ENCODE data around the gene INTS7.
"Not testable (repeated sequence)": the region's sequence is repeated elsewhere in the genome, so short reads cannot be mapped to it uniquely, and the experiment has no call there.

The INTS7 gene

DNA sequence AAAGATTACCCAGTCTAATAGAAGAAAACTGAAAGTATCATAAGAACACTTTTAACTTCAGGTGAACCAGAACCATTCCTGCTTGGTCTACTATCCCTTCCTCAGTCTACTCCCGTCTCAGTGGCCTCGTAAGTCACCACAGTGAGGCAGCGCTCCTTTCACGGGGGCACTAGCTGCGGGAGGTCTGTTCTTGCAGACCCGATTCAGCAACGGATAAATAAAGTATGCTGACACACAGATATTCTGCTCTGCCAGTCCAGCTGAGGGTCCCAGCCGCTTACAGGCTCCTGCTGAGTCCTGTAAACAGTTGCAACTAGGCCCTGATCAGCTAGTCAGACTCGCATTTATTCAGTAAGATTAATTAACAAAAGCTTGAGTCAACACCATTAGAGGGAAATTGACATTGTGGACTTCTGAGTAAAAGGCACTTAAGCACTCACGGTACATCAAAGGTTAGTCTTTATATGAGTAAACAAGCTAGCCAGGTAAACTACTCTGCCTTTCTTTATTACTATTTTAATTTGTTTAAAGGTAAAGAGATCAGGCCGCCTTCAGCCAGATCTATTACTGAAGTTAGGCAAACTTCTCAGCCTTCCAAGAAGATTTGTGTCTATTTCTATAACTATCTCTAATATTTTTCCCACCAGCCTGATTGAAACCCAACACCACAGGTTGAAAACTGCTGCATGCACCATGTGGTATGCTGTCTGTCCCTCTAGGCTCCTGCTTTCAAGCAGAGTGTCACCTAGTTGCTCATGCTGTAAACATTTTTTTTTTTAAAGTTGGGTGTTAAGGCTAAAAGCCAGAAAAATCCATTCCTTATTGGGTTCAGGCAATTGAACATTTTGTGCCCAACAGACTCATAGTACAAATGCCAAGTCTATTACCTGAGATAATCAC lies 87.7 kb downstream of the INTS7 start:
- H3K27me3 ChIP-seq (replicated peaks; ENCODE audit: control insufficient read depth, insufficient read depth, low read length) = no peaks in the 10 kb centered on the region
- no peaks in the 10 kb centered on the region for H3K9me3 ChIP-seq (ENCODE audit: control insufficient read depth, low read length)
- H3K4me1 ChIP-seq (ENCODE audit: control insufficient read depth, insufficient read depth, low read length) = no peaks in the 10 kb centered on the region
- DNase-seq (ENCODE audit: low read depth) = no peak
- H3K9ac ChIP-seq (ENCODE audit: low read length) = no peak overlapping the region
- peaks cover 4% of the 10 kb centered on the region for H3K36me3 ChIP-seq (ENCODE audit: control insufficient read depth, insufficient read depth, low read length, severe bottlenecking)
- no peak overlapping the region for H3K4me3 ChIP-seq (ENCODE audit: low read length)

DNA sequence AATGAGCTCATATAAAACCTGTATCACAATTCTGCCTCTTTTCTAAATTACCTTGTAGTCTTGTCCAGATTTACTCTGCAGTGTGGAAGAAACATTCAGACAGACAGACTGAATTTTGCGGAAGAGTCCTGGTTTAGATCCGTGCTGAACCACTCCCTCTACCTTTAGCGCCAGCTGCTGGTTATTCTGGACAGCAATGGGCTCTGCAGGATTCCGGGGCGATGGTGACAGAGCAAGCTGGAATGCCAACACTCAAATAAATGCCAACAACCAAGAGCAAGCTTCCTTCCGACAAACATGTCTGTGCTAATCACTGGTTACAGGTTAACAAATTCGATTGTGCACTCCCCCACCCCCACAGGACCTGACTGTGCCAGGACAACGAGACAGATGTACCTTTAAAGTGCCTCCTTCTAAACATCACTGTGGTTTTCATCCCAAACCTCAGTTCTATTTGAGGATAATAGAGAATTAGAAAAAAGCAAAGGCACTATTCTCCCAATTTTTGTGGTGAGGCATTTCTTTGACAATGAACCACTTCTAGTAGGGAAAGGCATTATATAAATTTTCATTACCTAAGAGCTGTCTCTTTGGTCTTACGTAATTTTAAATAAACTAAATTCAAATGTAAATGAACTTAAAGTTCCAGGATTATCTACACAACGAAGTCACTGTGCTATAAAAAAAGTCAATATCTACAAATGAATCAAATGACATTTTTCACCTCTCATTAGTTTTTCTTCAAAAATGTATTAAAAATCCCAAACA lies 90.4 kb downstream of the INTS7 start:
- Histone ChIP-seq H3K9me3 (ENCODE audit: control insufficient read depth, low read length) (no peaks in the 10 kb centered on the region), H3K36me3 (ENCODE audit: control insufficient read depth, insufficient read depth, low read length, severe bottlenecking) (peaks cover 15% of the 10 kb centered on the region), H3K4me1 (ENCODE audit: control insufficient read depth, insufficient read depth, low read length) (no peaks in the 10 kb centered on the region), H3K4me3 (ENCODE audit: low read length) (no peak overlapping the region), H3K9ac (ENCODE audit: low read length) (no peak overlapping the region), H3K27me3 (replicated peaks; ENCODE audit: control insufficient read depth, insufficient read depth, low read length) (no peaks in the 10 kb centered on the region)
- peak; percentile 73 for DNase-seq (ENCODE audit: low read depth)

DNA sequence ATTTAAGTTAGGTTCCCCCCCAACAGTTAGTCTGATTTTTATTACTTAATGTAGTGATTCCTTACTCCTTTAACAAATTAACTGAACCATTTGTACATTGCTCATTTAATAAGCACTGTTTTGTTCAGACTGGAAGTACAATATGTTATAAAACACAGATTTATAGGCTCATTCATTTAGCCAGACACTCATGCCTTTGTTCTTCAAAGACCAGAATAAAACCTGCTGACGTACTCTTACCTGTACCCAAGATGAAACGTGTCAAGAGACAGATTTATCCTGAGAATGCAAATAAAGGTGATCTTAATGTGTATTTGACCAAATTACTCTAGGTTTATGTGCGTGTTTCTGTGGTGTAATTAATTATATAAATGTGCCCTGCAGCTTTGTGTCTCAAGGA lies 92.8 kb downstream of the INTS7 start:
- DNase-seq (ENCODE audit: low read depth) = no peak
- no peaks in the 10 kb centered on the region for H3K9me3 ChIP-seq (ENCODE audit: control insufficient read depth, low read length)
- peaks cover 10% of the 10 kb centered on the region for H3K4me1 ChIP-seq (ENCODE audit: control insufficient read depth, insufficient read depth, low read length)
- peaks cover 15% of the 10 kb centered on the region for H3K36me3 ChIP-seq (ENCODE audit: control insufficient read depth, insufficient read depth, low read length, severe bottlenecking)
- H3K27me3 ChIP-seq (replicated peaks; ENCODE audit: control insufficient read depth, insufficient read depth, low read length) = no peaks in the 10 kb centered on the region
- H3K4me3 ChIP-seq (ENCODE audit: low read length) = no peak overlapping the region
- H3K9ac ChIP-seq (ENCODE audit: low read length) = no peak overlapping the region

DNA sequence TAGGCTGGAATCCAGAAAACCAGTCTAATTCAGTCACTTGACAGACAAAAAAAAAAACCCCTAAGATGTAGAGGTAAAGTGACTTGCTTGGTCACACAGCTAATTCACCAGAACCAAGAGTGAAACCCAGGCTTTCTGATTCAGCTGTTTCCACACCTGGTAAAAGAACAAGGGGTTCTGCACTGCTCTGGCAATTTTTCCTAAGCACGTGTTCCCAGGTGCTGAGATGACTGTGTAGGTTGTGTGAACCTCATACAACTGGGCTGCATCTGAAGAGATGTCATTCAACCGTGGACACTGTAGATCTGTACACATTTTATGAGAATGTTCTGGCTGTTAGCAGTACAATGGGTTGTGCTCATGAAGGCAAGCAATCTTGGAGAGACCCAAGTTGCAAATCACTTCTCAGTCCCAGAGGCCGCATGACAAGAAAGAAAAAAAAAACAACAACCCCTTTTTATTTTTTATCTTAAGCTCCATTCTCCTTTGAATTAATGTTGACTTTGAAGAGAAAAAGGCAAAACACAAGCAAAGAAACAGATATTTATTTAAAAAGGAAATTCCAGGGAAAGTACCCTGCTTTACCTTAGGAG lies 95.4 kb downstream of the INTS7 start:
- DNase-seq (ENCODE audit: low read depth) = no peak
- Histone ChIP-seq H3K4me3 (ENCODE audit: low read length) (no peak overlapping the region), H3K4me1 (ENCODE audit: control insufficient read depth, insufficient read depth, low read length) (peaks cover 10% of the 10 kb centered on the region), H3K36me3 (ENCODE audit: control insufficient read depth, insufficient read depth, low read length, severe bottlenecking) (peaks cover 15% of the 10 kb centered on the region), H3K27me3 (replicated peaks; ENCODE audit: control insufficient read depth, insufficient read depth, low read length) (no peaks in the 10 kb centered on the region), H3K9ac (ENCODE audit: low read length) (no peak overlapping the region), H3K9me3 (ENCODE audit: control insufficient read depth, low read length) (no peaks in the 10 kb centered on the region)

DNA sequence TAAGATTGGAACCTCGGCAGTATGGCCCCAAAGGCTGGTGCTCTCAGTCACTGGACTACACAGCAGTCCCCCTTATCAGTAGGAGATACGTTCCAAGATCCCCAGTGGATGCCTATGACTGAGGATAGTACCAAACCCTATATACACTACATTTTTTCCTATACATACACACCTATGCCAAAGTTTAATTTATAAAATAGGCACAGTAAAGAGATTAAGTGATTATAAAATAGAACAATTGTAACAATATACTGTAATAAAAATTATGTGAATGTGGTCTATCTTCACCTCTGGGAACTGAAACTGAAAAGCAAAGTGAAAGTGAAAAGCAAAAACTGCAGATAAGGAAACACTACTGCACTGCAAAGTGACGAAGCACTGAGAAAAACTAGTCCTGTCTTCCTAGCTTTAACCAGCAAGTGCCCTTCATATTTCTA lies 96.8 kb downstream of the INTS7 start:
- Histone ChIP-seq H3K4me1 (ENCODE audit: control insufficient read depth, insufficient read depth, low read length) (peaks cover 10% of the 10 kb centered on the region), H3K36me3 (ENCODE audit: control insufficient read depth, insufficient read depth, low read length, severe bottlenecking) (peaks cover 11% of the 10 kb centered on the region), H3K27me3 (replicated peaks; ENCODE audit: control insufficient read depth, insufficient read depth, low read length) (peaks cover 4% of the 10 kb centered on the region), H3K9ac (ENCODE audit: low read length) (peak overlapping the region; percentile 64), H3K9me3 (ENCODE audit: control insufficient read depth, low read length) (no peaks in the 10 kb centered on the region), H3K4me3 (ENCODE audit: low read length) (peak overlapping the region; percentile 78)
- no peak for DNase-seq (ENCODE audit: low read depth)

DNA sequence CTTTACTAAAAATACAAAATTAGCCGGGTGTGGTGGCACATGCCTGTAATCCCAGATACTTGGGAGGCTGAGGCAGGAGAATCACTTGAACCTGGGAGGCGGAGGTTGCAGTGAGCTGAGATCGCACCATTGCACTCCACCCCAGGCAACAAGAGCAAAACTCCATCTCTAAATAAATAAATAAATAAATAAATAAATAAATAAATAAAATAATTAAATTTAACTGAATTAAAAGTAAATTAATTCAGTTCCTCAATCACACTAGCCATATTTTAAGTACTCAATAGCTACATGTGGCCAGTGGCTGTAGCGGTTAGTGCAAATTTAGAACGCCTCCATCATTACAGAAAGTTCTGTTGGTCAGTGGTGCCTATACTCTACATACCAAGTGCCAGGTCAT lies 97.9 kb downstream of the INTS7 start:
- peaks cover 14% of the 10 kb centered on the region for H3K27me3 ChIP-seq (replicated peaks; ENCODE audit: control insufficient read depth, insufficient read depth, low read length)
- H3K4me1 ChIP-seq (ENCODE audit: control insufficient read depth, insufficient read depth, low read length) = peaks cover 10% of the 10 kb centered on the region
- H3K4me3 ChIP-seq (ENCODE audit: low read length); DNase-seq (ENCODE audit: low read depth); H3K9me3 ChIP-seq (ENCODE audit: control insufficient read depth, low read length); H3K9ac ChIP-seq (ENCODE audit: low read length): not testable (repeated sequence)
- peaks cover 11% of the 10 kb centered on the region for H3K36me3 ChIP-seq (ENCODE audit: control insufficient read depth, insufficient read depth, low read length, severe bottlenecking)

DNA sequence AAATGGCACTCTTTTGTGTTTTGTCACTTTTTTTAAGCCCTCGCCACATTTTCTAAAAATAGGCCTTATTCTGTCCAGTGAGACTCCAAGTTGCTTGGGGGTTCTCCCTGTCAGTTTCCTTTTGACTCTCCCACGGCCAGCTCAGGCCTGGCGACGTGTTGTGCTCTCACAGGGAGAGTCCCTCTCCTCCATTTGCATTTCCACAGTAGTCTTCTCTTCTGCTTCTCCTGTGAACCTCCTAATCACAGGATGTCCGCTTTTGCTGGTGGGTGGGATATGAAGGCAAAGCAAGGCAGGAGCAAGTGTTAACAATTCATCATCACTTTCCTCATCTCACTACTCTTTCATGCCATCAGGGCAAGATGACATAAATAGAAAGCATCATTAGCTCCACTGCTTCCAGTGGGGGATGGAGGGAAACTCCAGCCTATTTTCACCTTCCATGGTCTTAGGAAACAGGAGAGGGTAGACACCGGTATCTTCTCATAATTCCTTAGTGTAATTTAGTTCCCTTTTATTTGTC lies 99.8 kb downstream of the INTS7 start:
- Histone ChIP-seq H3K36me3 (ENCODE audit: control insufficient read depth, insufficient read depth, low read length, severe bottlenecking) (no peaks in the 10 kb centered on the region), H3K9me3 (ENCODE audit: control insufficient read depth, low read length) (no peaks in the 10 kb centered on the region), H3K4me1 (ENCODE audit: control insufficient read depth, insufficient read depth, low read length) (peaks cover 10% of the 10 kb centered on the region), H3K9ac (ENCODE audit: low read length) (no peak overlapping the region), H3K27me3 (replicated peaks; ENCODE audit: control insufficient read depth, insufficient read depth, low read length) (peaks cover 14% of the 10 kb centered on the region), H3K4me3 (ENCODE audit: low read length) (no peak overlapping the region)
- no peak for DNase-seq (ENCODE audit: low read depth)

DNA sequence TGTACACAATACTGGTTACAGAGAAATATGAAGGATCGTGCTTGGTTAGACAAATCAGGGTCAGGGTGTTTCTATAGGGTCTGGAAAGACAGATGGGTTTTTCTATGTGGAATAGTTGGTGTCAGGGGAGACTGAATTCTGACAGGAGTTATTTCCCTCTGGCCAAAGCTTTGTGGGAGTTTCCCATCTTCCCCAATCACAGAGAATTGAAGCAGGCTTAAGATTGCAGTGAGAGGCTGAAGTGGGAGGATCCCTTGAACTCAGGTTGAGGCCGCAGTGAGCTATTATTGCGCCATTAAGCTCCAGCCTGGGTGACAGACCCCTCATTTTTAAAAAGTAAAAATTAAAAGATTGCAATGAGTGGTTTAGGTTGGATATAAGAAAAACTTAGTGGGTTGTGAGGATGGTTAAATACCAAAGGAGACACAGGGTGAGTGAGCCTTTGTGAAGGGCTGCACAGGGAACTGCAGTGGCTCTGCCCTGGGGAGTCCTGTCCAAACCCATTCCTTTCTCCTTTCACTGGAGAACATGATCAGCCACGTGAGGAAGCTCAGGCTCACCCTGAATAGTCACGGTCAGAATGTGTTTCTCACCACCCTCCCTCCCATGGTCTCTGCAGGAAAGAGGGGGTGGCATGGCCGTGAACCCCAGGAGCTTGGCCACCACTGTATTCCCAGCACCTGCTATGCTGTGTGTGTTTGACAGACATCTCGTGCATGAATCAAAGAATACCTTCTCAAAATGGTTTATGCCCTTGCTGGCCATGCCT lies 101.2 kb downstream of the INTS7 start:
- peaks cover 14% of the 10 kb centered on the region for H3K27me3 ChIP-seq (replicated peaks; ENCODE audit: control insufficient read depth, insufficient read depth, low read length)

DNA sequence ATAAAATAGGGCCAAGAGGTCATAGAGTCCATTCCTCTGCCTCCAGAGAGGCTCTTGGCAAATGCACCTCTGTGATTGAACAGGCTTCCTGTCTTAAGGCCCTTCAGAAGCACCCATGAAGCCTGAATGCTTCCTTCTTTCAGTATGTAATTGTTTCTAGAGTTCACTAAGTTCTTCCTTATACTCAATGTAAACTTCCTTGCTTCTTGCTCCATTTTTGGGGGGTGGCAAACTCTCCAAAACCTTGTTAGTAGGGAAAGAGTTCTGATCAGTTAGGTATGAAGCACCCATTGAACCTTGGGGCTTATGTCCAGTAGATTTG lies 102.5 kb downstream of the INTS7 start:
- Histone ChIP-seq H3K27me3 (replicated peaks; ENCODE audit: control insufficient read depth, insufficient read depth, low read length) (peaks cover 14% of the 10 kb centered on the region), H3K9me3 (ENCODE audit: control insufficient read depth, low read length) (no peaks in the 10 kb centered on the region), H3K9ac (ENCODE audit: low read length) (no peak overlapping the region), H3K36me3 (ENCODE audit: control insufficient read depth, insufficient read depth, low read length, severe bottlenecking) (no peaks in the 10 kb centered on the region), H3K4me3 (ENCODE audit: low read length) (no peak overlapping the region), H3K4me1 (ENCODE audit: control insufficient read depth, insufficient read depth, low read length) (peaks cover 9% of the 10 kb centered on the region)
- no peak for DNase-seq (ENCODE audit: low read depth)

More for the DNA sequence above, 101.2 kb downstream of the INTS7 start:
- no peaks in the 10 kb centered on the region for H3K9me3 ChIP-seq (ENCODE audit: control insufficient read depth, low read length)
- H3K4me1 ChIP-seq (ENCODE audit: control insufficient read depth, insufficient read depth, low read length) = peaks cover 12% of the 10 kb centered on the region
- H3K4me3 ChIP-seq (ENCODE audit: low read length) = no peak overlapping the region
- DNase-seq (ENCODE audit: low read depth) = no peak
- H3K36me3 ChIP-seq (ENCODE audit: control insufficient read depth, insufficient read depth, low read length, severe bottlenecking) = no peaks in the 10 kb centered on the region
- H3K9ac ChIP-seq (ENCODE audit: low read length) = no peak overlapping the region

DNA sequence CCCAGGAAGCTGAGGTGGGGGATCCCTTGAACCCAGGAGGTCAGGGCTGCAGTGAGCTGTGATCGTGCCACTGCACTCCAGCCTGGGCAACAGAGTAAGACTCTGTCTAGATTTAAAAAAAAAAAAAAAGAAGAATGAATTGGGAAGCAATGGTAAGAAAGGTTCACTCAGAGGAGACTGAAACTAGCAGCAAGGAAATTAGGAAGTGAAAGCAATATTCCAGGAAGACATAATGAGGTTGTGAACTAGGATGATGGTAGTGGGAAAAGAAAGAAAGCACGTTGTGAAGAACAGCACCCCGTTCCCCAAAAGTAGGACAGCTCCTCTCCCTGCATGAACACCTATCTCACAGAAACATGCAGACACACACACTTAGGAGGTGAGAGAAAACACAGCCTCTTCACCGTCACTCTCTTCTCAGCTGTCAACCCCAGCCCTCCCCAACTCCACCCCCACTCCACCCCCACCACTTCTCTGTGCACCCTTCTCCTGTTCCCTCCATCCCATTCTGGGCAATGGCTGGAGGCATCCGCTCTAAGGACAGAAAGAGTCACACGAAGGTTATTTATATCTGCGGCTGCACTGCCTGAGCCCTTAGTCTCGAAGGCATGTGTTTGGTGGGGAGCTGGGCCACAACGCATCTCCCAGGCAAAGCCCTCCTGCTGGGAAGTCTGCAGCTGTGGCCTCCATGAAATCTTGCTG lies 103.0 kb downstream of the INTS7 start:
- peaks cover 9% of the 10 kb centered on the region for H3K4me1 ChIP-seq (ENCODE audit: control insufficient read depth, insufficient read depth, low read length)
- DNase-seq (ENCODE audit: low read depth) = no peak
- H3K27me3 ChIP-seq (replicated peaks; ENCODE audit: control insufficient read depth, insufficient read depth, low read length) = peaks cover 14% of the 10 kb centered on the region
- H3K9me3 ChIP-seq (ENCODE audit: control insufficient read depth, low read length) = no peaks in the 10 kb centered on the region
- H3K4me3 ChIP-seq (ENCODE audit: low read length) = no peak overlapping the region
- no peaks in the 10 kb centered on the region for H3K36me3 ChIP-seq (ENCODE audit: control insufficient read depth, insufficient read depth, low read length, severe bottlenecking)
- no peak overlapping the region for H3K9ac ChIP-seq (ENCODE audit: low read length)
